T1000 (cell line): ENCODE data around the gene RAD18.

Experiments used
- DNase-seq: peaks from one replicate; lab custom pipeline; 2025; ENCODE audit warnings: mixed read lengths; lab: John Stamatoyannopoulos, UW

Gene RAD18

DNA sequence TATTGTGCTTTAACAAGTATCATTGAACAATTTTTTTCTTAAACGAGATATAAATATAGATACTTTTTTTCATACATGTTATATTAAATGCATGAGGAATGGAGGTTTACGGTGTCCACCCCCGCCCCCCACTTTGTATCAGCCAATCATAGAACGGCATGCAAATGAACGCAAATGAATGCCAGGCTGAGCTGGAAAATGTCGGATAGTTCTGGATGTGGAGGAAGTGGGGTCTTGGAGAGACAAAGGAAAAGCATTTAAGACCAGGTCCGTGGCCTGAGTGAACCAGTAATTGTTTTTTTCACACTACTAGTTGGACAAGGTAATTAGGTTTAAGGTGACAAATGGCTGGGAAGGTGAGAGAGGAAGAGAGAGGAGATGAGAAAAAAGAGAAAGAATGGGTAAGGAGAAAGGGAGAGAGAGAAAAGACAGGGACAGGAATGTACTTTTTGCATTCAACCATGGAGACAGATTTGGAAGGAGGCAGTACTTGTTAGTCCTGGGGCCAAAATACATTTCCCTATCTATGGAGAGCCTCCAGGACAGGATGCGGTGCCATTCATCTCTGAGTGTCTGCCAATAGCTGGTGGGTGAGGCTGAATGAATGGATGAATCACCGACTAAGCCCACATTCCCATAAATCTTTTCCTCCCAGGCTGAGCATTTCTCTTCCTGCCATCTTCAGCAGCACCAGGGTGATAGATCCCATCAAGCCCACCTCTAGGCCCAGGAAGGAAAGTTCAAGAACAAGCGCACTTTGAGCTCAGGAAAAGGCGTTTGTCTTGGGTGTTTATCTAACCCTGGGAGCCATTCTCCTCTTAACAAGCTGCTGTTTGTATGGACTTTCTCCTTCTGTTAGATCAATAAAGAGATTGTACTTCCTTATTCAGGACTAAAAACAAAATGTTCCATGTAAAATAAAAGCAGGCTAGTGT, 1.4 kb upstream of the RAD18 start:
- DNase-seq = peak; percentile 36

DNA sequence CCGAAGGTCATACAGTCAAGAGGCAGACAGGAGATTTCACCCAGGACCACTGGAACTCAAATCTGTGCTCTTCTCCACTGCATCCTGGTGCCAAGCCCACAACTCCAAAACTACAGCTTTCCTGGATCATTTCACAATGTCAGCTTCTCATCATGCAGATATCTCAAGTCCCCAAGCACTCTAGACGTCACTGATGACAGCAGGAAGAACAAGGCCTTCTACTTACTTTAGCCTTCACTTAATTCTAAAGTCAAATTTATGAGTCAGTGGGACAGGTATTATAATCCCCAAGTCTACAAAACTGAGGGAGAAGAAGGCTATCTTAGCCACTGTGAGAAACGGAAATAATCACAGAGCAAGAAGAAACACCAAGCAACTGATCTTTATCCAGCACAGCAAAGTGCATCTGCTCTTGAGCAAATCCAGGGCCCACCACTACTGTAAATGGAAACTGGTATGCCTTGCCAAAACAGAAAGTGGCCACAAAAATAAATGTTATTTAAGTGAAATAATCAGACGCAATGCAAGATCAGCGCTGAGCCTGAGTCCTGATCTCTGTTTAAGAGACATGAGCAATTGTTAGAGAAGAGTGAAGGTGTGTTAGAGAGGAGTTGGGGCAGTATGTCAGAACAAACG, 928 bp downstream of the RAD18 start:
- DNase-seq = no peak

DNA sequence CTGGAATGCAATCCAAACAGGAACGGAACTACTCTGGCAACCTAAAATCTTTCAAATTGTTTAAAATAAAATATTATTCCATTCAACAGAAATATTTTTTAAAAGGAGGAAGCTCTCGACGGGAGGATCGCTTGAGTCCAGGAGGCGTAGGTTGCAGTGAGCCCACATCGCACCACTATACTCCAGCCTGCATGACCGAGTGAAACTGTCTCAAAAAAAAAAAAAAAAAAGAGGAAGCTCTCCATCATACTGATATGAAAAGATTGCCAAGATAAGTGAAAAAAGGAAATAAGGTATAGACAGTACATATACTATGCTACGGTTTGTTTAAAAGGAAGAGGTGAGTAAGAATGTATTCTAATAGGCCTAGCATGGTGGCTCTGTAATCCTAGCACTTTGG, 3.6 kb downstream of the RAD18 start:
- no peak for DNase-seq

DNA sequence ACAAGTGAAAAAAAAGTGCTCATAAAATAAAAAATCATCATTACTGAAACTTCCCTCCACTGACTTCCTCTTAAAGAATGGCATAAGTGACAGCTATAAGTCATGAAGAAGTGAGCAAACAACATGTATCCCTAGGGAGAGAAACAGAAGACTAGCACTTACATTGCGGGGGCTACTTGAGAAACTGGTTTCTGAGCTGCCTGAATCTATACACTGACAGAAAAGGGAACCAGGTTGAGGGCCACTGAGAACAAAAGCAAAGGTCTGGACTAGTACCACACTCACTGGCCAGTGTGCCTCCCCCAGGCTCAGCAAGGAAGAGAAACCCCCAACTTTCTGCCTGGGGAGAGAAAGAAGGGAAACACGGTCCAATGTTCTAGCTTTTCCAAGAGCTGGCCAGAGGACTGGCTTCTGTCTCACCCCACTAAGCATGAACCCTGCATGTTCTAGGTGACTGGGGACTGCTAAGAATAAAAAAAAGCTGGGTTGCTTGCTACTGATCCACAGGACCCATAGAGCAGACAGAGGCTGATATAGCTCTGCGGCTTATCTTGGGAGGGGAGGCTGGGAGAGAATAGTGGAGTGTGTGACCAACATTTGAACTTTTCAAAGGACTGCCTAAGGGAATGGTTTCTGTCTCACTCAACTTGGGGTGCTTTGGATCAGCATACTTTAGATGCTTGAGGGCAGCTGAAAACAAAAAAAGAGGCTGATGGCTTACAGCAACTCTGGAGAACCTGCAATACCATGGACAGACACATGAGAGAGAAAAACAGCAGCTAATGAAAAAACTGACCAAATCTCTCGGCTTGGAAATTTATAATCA, 8.1 kb downstream of the RAD18 start:
- DNase-seq = no peak

DNA sequence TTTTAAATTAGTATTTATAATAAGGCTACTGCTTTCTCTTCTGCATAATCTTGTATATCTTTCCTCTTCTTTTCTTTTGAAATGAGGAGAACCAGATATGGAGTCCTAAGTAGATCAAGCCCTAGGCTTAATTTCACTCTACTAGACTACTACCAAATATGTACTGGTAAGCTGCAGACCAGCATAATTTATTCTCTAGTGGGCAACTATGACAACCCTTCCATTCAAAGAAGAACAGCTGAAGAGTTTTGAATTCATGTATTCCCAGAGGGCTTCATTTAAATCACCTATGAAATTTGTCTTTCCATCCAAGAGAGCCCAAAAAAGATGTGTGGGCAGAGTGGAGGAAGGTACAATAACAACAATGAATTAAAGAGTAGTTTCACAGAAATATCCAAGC, 10.0 kb downstream of the RAD18 start:
- DNase-seq = no peak

DNA sequence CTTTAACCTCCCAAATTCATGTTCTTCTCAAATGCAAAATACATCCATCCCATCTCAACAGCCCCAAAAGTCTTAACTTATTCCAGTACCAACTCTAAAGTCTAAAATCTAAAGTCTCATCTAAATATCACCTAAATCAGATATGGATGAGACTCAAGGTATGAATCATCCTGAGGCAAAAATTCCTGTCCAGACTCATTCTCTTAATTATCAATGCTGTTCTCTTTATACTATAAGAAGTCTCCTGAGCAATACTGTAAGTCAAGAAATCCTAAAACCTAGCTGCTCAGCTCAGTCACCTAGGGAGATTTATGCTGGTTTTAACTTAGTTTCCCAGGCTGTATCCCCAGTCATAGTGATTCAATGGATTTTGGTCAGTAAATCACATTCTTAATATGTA, 11.1 kb downstream of the RAD18 start:
- no peak for DNase-seq

DNA sequence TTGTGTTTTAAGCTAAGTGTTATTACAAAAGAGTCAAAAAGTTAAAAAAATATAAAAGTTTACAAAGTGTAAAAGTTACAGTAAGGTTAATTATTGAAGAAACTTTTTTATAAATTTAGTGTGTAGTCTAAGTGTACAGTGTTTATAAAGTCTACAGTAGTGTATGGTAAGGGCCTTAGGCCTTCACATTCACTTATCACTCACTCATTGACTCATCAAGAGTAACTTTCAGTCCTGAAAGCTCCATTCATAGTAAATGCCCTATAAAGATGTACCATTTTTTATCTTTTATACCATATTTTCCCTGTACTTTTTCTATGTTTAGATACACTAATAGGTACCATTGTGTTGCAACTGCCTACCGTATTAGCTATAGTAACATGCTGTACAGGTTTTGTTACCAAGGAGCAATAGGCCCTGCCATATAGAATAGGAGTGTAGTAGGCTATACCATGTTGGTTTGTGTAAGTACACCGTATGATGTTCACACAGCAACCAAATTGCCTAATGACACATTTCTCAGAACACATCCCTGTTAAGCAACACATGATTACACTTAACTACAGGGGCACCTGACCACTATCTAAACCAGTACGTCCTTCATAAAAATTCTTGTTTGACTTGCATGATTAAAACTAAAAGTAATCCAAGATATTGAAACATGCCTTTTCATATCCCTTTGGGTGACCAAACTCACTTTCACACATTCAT, 17.2 kb downstream of the RAD18 start:
- DNase-seq = no peak

DNA sequence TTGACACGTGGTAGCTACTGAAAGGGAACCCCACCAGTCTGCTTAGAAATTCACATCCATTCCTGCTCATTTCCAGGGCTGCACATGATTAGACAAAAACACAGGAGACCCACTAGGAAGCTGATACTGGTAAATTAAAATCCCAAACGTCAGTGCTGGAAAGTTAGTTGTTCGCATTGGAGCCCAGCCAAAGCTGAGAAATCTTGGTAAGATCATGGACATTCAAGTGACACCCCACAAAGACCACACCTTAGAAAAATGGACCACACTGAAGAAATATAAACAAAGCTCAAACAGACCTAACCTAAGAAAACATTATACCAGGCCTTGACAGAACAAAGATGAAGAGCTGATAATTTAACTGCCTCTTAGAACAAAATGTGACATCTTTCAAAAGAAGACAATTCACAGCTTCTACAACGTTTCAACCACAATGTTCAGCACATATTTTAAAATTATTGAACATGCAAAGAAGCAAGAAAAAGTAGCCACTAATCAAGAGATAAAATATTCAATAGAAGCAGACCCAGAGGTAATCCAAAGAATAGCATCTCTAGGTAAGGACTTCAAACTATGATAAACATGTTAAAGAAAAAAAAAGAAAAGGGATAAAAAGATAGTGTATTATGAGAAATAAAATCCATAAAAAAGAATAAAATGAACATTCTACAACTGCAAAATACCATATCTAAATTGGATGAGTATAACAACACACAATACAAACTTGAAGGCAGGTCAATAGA, 20.4 kb downstream of the RAD18 start:
- DNase-seq = no peak

DNA sequence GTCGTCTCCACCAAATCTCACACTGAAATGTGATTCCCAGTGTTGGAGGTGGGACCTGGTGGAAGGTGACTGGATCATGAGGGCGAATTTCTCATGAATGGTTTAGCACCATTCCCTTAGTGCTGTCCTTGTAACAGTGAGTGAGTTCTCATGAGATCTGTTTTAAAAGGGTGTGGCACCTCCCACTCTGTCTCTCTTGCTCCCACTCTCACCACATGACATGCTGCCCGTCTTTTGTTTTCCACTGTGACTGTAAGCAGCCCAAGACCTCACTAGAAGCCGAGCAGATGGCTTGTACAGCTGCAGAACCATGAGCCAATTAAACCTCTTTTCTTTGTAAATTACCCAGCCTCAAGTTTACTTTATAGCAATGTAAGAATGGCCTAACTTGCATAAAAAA, 21.2 kb downstream of the RAD18 start:
- no peak for DNase-seq

DNA sequence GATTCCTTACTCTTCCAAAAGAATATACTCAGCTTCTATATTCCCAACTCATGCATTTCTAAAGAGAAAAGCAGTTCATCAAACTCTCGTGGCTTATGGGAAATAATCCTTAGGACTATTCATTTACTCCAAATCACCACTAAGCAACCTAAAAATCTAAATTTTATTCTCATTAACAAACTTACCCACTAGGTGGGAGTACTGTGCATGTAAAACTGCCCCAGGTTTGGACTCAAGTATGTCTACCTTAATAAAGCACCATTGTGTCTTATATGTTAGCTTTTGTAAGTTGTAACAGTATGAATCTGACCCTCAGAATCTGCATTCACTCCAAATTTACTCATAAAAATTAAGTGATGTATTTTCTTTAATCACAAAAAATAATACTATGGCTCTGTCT, 25.3 kb downstream of the RAD18 start:
- DNase-seq = no peak

DNA sequence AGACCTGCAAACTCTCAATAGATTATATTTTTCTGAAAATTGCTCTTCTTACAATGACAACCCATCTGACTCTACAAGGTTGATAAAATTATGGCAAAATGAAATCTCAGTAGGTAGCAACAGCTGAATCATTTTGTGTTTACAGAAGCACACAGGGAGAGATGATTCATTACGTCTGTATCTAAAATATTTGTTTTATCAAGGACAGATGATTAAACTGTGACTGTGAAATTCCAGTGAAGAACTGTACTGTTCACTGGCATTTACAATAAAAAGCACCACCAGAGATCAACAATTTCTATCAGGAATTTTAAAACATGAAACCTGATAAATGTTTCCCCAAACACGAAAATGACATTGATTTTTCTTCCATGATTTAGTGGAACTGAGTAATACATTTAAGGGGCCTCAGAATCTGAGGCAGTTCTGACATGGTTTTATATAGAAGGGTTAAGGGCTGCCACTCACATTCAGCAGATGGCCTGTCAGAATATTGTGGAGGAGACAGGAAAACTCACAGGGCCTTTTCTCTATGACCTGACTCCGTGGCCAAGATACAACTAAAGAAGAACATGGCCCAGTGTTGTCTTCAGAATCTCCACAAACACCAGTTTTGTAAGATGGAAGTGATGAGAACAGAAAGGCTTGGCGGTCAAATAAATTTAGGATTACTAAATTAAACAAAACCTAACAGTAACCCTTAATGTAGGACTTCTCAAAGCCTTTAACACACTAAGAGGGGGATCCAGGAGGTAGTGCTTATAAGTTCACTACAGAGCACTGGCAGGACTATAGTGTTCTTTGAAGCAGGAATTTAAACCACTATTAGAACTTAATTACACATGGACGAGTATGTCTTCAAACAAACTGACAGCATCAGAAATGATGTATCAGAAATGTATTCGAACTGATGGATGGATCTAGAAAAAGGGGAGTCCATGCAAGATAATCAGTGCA, 25.9 kb downstream of the RAD18 start:
- no peak for DNase-seq

DNA sequence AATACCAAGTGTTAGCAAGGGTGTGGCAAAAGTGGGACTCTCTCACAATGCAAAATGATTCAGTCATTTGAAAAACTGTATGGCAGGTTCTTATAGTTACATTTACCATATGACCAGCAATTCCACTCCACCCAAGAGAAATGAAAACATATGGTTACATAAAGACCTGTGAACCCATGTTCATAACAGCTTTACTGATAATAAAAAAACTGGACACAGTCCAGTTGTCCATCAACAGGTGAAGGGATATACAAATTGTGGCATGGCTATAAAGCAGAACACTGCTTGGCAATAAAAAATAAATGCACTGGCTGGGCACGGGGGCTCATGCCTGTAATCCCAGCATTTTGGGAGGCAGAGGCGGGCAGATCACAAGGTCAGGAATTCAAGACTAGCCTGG, 30.8 kb downstream of the RAD18 start:
- no peak for DNase-seq

DNA sequence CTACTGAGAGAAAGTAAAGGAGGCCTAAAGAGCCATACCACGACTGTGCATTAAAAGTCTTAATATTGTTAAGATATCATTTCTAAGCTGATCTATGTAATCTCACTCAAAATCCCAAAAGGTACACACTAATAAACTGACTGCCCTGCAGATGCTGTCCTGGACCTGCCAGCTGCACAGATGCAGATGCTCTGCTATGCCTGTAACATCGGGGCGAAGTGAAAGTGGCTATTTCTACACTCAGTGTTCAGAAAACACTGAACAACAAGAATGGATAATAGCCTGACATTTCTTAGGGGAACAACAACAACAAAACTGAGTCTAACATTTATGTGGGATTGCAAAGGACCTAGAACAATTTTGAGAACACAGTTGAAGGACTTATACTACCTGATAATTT, 31.9 kb downstream of the RAD18 start:
- no peak for DNase-seq

DNA sequence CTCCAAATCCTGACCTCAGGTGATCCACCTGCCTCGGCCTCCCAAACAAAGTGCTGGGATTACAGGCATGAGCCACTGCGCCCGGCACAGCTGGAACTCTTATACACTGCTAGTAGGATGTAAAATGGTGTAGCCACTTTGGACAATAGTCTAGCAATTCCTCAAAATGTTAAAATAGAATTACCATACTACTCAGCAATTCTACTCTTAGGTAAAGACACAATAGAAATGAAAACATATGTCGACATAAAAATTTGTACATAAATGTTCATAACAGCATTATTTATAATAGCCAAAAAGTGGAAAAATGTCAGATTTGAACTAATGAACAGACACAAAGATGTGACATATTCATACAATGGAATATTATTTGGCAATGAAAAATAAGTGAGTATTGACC, 33.4 kb downstream of the RAD18 start:
- no peak for DNase-seq

DNA sequence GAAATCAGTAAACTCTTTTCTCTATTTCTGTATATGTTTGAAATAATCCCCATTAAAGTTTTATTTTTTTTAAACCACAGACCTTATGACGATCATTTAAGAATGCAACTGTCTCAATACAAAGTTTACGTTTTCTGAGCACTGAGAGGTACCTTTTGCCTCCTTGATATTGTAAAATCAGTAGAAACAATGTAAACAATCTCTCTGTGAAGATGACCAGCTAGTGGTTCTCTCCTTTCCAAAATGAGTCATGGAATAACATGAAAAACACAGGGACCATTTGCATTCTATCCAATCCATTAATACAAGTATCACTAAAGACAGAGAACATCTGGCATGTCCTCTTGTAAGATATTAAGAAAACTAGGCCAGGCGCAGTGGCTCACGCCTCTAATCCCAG, 48.8 kb downstream of the RAD18 start:
- DNase-seq = no peak

DNA sequence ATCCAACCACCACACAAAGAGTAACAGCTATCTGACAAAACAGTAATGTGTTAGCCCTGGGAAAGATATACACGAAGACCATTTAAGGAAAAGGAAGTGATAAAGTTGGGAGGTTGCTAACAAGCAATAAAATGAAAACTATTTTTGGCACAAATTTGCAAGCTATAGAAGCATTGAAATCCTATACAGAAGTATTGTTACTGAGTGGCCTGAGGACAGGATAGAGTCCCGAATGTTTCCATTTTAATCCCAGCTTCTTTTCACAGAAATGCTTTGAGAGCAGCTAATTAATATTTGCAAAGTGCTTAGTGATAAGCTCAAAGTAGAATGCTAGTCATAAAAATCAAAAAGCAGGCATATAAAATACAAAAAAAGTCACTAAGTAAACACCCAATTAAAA, 51.5 kb downstream of the RAD18 start:
- DNase-seq = no peak

DNA sequence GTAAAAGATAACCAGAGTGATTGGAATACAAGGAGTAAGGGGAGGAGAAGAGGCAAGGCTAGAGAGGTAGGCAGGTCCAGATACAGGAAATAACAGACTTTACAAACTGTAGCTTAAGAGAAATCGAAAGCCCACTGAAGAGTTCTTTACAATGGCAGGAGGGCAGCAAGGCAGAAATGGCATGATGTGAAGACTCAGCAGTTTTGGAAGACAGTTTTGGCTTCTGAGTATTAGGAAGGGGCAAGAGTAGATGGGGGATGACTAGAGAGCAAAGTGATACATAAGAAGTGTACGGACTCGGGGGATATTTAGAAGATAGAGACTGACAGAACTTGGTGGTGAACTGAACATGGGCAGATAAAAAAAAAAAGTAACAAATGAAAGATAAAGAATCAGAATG, 54.1 kb downstream of the RAD18 start:
- DNase-seq = no peak

DNA sequence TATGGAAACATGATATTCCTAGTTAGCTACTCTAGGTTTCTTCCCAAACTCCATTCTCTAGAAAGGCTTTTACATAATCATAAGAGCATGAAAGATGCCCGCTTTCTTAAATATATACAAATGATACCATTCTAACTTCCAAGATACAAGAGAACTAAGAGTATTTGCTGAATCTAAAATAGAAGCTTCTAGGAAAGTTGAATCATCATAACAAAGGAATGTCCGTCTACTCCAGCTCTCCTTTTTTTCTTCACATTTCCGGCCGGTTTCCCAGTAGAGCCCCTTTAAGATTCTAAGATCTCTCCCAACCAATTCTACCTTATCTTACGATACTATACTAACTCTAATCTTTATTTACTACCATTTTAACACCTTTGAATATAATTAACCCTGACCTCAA, 60.1 kb downstream of the RAD18 start:
- no peak for DNase-seq

DNA sequence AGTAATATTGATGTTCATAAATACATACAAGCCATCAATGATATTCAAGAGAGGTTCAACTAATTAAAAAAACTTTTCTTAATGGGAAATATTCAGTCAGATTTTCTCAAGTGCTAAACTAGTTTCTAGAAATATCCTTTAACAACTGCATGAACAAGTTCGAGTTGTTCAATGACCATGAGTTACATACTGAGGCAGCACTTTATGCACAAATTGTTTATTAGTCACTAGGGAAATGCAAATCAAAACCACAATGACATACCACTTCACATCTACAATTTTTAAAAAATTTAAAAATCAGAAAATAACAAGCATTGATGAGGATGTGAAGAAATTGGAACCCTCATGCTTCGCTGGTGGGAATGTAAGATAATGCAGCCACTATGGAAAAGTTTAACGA, 62.4 kb downstream of the RAD18 start:
- DNase-seq = no peak

DNA sequence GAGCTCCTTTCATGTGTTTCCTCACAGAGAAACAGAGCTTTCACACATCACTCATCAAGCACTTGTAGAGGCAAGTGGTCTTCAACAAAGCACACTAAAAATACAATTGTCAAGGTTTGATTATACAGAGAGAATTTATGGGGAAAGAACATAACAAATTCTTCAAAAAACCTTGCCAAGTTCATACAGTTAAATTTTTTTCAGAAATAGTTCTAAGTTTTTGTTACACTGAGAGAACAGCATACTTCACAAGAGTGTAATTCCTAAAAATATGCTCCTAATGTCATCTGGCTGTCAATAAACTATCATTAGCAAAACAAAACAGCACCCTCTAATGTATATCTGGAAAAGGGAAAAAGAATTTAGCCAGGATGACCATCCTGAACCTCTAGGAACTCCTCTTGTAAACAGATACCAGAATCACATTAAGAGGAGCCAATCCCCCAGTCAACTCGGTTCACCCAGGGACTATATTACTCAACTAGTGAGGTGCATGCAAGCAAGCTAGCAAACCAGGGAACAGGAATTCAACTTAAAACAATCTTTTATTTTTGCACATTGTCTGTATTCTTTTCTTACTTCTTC, 63.3 kb downstream of the RAD18 start:
- DNase-seq = no peak
